Testis (tissue), 3 donors: ENCODE measurements around the gene NAGPA. TPM values are rescaled to one million over a fixed set of nuclear protein-coding genes. Genes with fewer than 3 reads are reported as not detected.

Source experiments
- DNase-seq: peaks from one replicate; pipeline ENCODE4 v3.0.0-alpha.2; 2019
- H3K27ac ChIP-seq, 2 donors: fragments of 200-600 bp; sonication (generic); one replicate each; pipeline ENCODE4 v1.5.1; 2019
- H3K27me3 ChIP-seq: fragments of 200-600 bp; sonication (generic); one replicate; pipeline ENCODE4 v1.5.1; 2019
- H3K36me3 ChIP-seq: fragments of 200-600 bp; sonication (generic); one replicate; pipeline ENCODE4 v1.5.1; 2017; ENCODE audit warnings: low read depth; ENCODE audit errors: missing control alignments
- H3K4me1 ChIP-seq: fragments of 200-600 bp; sonication (generic); one replicate; pipeline ENCODE4 v1.5.1; 2019
- H3K4me3 ChIP-seq, 2 donors: fragments of 200-600 bp; sonication (generic); one replicate each; pipeline ENCODE4 v1.5.1; 2017 to 2019
- H3K9me3 ChIP-seq: fragments of 200-600 bp; sonication (generic); one replicate; pipeline ENCODE4 v1.5.1; 2017
- POLR2A ChIP-seq: fragments of 450-650 bp; IDR thresholded peaks from one replicate; pipeline ENCODE4 v1.6.1; 2017; ENCODE audit warnings: antibody characterized with exemption, mild to moderate bottlenecking, moderate library complexity
- WGBS, 2 donors: methylation state at CpG; one replicate each; pipeline ENCODE4 v1.1.5; 2018; 5-methylcytosine and 5-hydroxymethylcytosine counted together
- intact Hi-C: fragments of 100-400 bp; cut with DNase I; formaldehyde crosslinking; loops from one replicate; pipeline ENCODE4 v1.15.1; 2023; ENCODE audit warnings: low total_unique reads
- polyA plus RNA-seq: library from polyadenylated mRNA; stranded (reverse); fragments of 350-450 nt; fragmentation: Illumina TruSeq; extraction: RNeasy Lipid Tissue Mini Kit (QIAGEN cat#74804); gene quantifications from one replicate; pipeline ENCODE4 v1.2.3, GENCODE V29; 2014; ENCODE audit warnings: low read depth, low replicate concordance; ENCODE audit not compliant: insufficient read depth
- total RNA-seq, 2 donors: library from RNA; depleted of rRNA; stranded (reverse); fragments of >200 nt; gene quantifications; one replicate each; pipeline ENCODE4 v1.2.3, GENCODE V29; 2016
- TF ChIP-seq, protein P1 (sequence below), 3 experiments: fragments of 450-650 bp in 2 of 3; fragments of 200-600 bp in 1 of 3; sonication (generic) in 1 of 3; IDR thresholded peaks; one replicate each; pipeline ENCODE4 v1.5.1; 2016 to 2019; ENCODE audit warnings: antibody characterized with exemption in 3 of 3, mild to moderate bottlenecking in 2 of 3, moderate library complexity in 1 of 3

NAGPA gene
- total and polyA plus RNA-seq, 3 donors from 2014 or later: 11.4 to 39.0 (median 38.7) TPM

GRCh38 chr16:5028950-5029475 lies 4.7 kb downstream of the NAGPA start:
- intact Hi-C loops: no loop called here
- no peaks in the 10 kb centered on the region for H3K9me3 ChIP-seq
- no peaks in the 10 kb centered on the region for H3K36me3 ChIP-seq
- 93 to 94% methylated on average over 14 to 18 of the region's 18 CpGs for WGBS, 2 donors
- H3K4me3 ChIP-seq: no peak overlapping the region
- no peak for DNase-seq
- H3K27me3 ChIP-seq: no peaks in the 10 kb centered on the region
- H3K4me1 ChIP-seq: peaks cover 7% of the 10 kb centered on the region
- TF ChIP-seq POLR2A: no peak
- TF ChIP-seq, protein P1, sequence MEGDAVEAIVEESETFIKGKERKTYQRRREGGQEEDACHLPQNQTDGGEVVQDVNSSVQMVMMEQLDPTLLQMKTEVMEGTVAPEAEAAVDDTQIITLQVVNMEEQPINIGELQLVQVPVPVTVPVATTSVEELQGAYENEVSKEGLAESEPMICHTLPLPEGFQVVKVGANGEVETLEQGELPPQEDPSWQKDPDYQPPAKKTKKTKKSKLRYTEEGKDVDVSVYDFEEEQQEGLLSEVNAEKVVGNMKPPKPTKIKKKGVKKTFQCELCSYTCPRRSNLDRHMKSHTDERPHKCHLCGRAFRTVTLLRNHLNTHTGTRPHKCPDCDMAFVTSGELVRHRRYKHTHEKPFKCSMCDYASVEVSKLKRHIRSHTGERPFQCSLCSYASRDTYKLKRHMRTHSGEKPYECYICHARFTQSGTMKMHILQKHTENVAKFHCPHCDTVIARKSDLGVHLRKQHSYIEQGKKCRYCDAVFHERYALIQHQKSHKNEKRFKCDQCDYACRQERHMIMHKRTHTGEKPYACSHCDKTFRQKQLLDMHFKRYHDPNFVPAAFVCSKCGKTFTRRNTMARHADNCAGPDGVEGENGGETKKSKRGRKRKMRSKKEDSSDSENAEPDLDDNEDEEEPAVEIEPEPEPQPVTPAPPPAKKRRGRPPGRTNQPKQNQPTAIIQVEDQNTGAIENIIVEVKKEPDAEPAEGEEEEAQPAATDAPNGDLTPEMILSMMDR (IDR thresholded peaks at IDR 0.05): no peak
- H3K27ac ChIP-seq: no peak overlapping the region

DNA sequence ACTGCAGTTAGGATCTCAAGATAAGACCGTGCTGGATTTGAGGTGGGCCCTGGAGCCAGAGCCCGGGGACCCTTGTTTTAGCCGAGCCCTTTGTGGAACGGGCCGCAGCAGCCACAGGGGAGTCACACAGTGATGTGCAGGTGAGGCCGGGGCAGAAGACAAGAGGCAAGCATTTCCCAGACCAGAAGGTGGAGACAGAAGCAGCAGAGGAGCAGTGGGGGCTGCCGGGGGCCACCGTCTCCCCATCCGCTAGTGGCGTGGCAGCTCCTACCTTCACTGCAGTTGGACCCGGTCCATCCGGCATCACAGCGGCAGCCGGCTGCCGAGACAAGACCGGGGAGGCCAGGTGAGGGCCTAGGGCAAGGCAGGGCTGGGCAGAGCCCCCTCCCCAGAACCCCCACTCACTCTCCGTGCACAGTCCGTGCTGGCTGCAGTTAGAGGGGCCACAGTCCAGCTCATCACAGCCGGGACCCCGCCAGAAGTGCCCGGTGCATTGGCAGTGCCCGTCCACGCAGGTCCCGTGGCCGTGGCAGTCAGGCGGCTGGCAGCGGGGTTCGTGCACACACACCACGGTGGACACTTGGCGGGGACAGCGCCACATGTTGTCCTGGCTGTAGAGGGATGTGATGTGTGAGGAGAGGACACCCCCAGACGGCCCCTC lies 6.0 kb downstream of the NAGPA start:
- Histone ChIP-seq H3K4me3 (no peak overlapping the region), H3K27me3 (no peaks in the 10 kb centered on the region), H3K9me3 (no peaks in the 10 kb centered on the region), H3K4me1 (peaks cover 4% of the 10 kb centered on the region), H3K36me3 (no peaks in the 10 kb centered on the region), H3K27ac (no peak overlapping the region)
- intact Hi-C loops: no loop called here
- WGBS, 2 donors: 92 to 96% methylated on average over 5 to 31 of the region's 32 CpGs
- DNase-seq: no peak
- TF ChIP-seq POLR2A: no peak
- TF ChIP-seq, protein P1 (IDR thresholded peaks at IDR 0.05): no peak

DNA sequence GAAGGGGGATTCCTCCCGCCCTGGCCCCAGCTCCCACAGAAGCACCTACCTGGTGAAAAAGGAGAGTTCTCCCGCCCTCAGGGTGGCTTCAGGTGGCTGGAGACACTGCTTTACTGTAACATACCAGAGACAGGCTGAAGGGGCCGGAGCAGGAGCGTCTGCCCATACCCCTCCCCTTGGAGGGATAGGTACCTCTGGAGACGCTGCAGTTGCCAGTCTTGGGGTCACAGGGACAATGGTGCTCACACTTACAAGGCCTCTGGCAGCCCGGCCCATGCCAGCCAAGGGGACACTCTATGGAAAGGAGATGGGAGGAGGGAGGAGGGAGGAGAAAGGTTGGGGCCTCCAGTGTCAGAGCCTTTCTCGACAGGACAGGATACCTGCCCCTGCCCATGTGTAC lies 6.6 kb downstream of the NAGPA start:
- no peak for DNase-seq
- TF ChIP-seq, protein P1 (IDR thresholded peaks at IDR 0.05): no peak
- TF ChIP-seq POLR2A: no peak
- WGBS, 2 donors: 86 to 95% methylated on average over 7 of the region's 7 CpGs
- H3K27me3 ChIP-seq: no peaks in the 10 kb centered on the region
- no peak overlapping the region for H3K27ac ChIP-seq
- H3K4me3 ChIP-seq: no peak overlapping the region
- no peaks in the 10 kb centered on the region for H3K36me3 ChIP-seq
- intact Hi-C loops: no loop called here
- H3K4me1 ChIP-seq: no peaks in the 10 kb centered on the region
- H3K9me3 ChIP-seq: no peaks in the 10 kb centered on the region

DNA sequence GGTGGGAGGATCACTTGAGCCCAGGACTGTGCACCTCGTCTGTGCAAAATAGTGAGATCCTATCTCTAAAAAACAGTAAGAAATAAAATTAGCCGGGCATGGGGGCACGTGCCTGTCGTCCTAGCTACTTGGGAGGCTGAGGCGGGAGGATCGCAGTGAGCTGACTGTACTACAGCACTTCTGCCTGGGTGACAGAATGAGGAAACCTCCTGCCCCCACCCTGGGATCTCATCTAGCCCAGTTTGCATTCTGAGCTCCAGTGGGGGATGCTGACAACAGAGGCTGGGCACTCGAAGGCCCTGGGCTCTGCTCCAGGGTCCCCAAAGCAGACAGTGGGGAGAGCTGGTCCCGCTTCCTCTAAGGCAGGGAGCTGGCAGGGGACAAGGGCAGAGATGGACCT lies 7.1 kb downstream of the NAGPA start:
- intact Hi-C loops: no loop called here
- 90 to 93% methylated on average over 8 of the region's 8 CpGs for WGBS, 2 donors
- no peaks in the 10 kb centered on the region for H3K9me3 ChIP-seq
- TF ChIP-seq POLR2A: no peak
- TF ChIP-seq, protein P1 (IDR thresholded peaks at IDR 0.05): no peak
- no peak overlapping the region for H3K27ac ChIP-seq
- DNase-seq: no peak
- H3K4me1 ChIP-seq: no peaks in the 10 kb centered on the region
- H3K36me3 ChIP-seq: no peaks in the 10 kb centered on the region
- no peak overlapping the region for H3K4me3 ChIP-seq
- no peaks in the 10 kb centered on the region for H3K27me3 ChIP-seq

GRCh38 chr16:5025171-5025632 lies 8.5 kb downstream of the NAGPA start:
- no peak for TF ChIP-seq POLR2A
- TF ChIP-seq, protein P1 (IDR thresholded peaks at IDR 0.05): peak in 2 of 3 experiments; percentile 26 to 38
- H3K27me3 ChIP-seq: no peaks in the 10 kb centered on the region
- no peaks in the 10 kb centered on the region for H3K36me3 ChIP-seq
- H3K27ac ChIP-seq: no peak overlapping the region
- H3K4me3 ChIP-seq: no peak overlapping the region
- intact Hi-C loops: no loop called here
- H3K9me3 ChIP-seq: no peaks in the 10 kb centered on the region
- DNase-seq: peak; percentile 71
- no peaks in the 10 kb centered on the region for H3K4me1 ChIP-seq
- 57 to 66% methylated on average over 4 to 16 of the region's 17 CpGs for WGBS, 2 donors
